Breast epithelium (tissue), 3 donors: ENCODE results near the gene SPECC1L.

ENCODE experiments used
- CTCF ChIP-seq, 3 donors: fragments of 450-650 bp; IDR thresholded peaks; one replicate each; pipeline ENCODE4 v1.5.1; 2016 to 2017; ENCODE audit warnings: antibody characterized with exemption in 3 of 3, mild to moderate bottlenecking in 3 of 3, moderate library complexity in 3 of 3
- POLR2A ChIP-seq: fragments of 450-650 bp; IDR thresholded peaks from one replicate; pipeline ENCODE4 v1.6.1; 2016; ENCODE audit warnings: antibody characterized with exemption, mild to moderate bottlenecking, moderate library complexity

- TF ChIP-seq CTCF (IDR thresholded peaks at IDR 0.05), result no peak
- TF ChIP-seq POLR2A, result no peak
These were observed 34.0 kb upstream of the SPECC1L start for GRCh38 chr22:24236656-24237055.
